PC-3 (cell line): ENCODE measurements around the gene LTB4R. TPM values are rescaled to one million over a fixed set of nuclear protein-coding genes. Genes with fewer than 3 reads are reported as not detected.

Experiments used
- ATAC-seq: fragments of 200-7000 bp; cut with Tn5 transposase; 2 replicates; pipeline ENCODE4 v1.9.1; 2020; ENCODE audit warnings: mild to moderate bottlenecking, moderate library complexity
- BruUV-seq: library from RNA; stranded (reverse); fragments of 400-500 nt; replicated peaks from 2 replicates; lab custom pipeline; 2021; lab: Mats Ljungman, UMichigan
- CTCF ChIA-PET: fragments of 300-600 bp; sonication (Branson Sonifier 250); formaldehyde crosslinking; loops from one replicate; lab custom pipeline; 2022; ENCODE audit warnings: antibody characterized with exemption; lab: Charles Lee
- POLR2A ChIA-PET: fragments of 300-600 bp; sonication (Branson Sonifier 250); formaldehyde crosslinking; loops from one replicate; lab custom pipeline; 2022; ENCODE audit warnings: antibody characterized with exemption; ENCODE audit not compliant: unreplicated experiment; lab: Charles Lee
- DNase-seq: peaks from one replicate; pipeline ENCODE4 v3.0.0-alpha.2; 2015
- H2AFZ ChIP-seq: fragments of 300-600 bp; sonication (generic); 2 replicates; pipeline ENCODE4 v1.6.0; 2016; ENCODE audit warnings: antibody characterized with exemption, low read length
- H3F3A ChIP-seq: fragments of 300-600 bp; sonication (generic); one replicate; pipeline ENCODE4 v1.6.0; 2017; ENCODE audit warnings: antibody characterized with exemption, low read length, control low read depth, mild to moderate bottlenecking; ENCODE audit not compliant: unreplicated experiment
- H3K27ac ChIP-seq: fragments of 300-600 bp; sonication (generic); 2 replicates; pipeline ENCODE4 v1.5.1; 2016; ENCODE audit warnings: mild to moderate bottlenecking, low read length
- H3K27me3 ChIP-seq: fragments of 300-600 bp; sonication (generic); 2 replicates; pipeline ENCODE4 v1.6.1; 2016; ENCODE audit warnings: low read length, mixed read lengths
- H3K36me3 ChIP-seq: fragments of 300-600 bp; sonication (generic); 2 replicates; pipeline ENCODE4 v1.6.1; 2016; ENCODE audit warnings: low read depth, mixed run types, low read length, mixed read lengths
- H3K4me1 ChIP-seq: fragments of 300-600 bp; sonication (generic); 2 replicates; pipeline ENCODE4 v1.5.1; 2016; ENCODE audit warnings: low read length; ENCODE audit not compliant: insufficient read depth
- H3K4me2 ChIP-seq: fragments of 300-600 bp; sonication (generic); 2 replicates; pipeline ENCODE4 v1.6.0; 2016; ENCODE audit warnings: low read length
- H3K4me3 ChIP-seq: fragments of 300-600 bp; sonication (generic); 2 replicates; pipeline ENCODE4 v1.5.1; 2016; ENCODE audit warnings: mild to moderate bottlenecking, low read length, mixed read lengths
- H3K79me2 ChIP-seq: fragments of 300-600 bp; sonication (generic); 2 replicates; pipeline ENCODE4 v1.6.1; 2017; ENCODE audit warnings: low read length, mixed read lengths
- H3K9ac ChIP-seq: fragments of 300-600 bp; sonication (generic); 2 replicates; pipeline ENCODE4 v1.6.0; 2016; ENCODE audit warnings: mild to moderate bottlenecking, low read length
- H3K9me2 ChIP-seq: fragments of 300-600 bp; sonication (generic); replicated peaks from 2 replicates; pipeline ENCODE4 v1.6.1; 2016; ENCODE audit warnings: mixed run types, low read length, mixed read lengths
- H3K9me3 ChIP-seq: fragments of 300-600 bp; sonication (generic); 2 replicates; pipeline ENCODE4 v1.6.1; 2016; ENCODE audit warnings: low read length, mixed read lengths
- H4K20me1 ChIP-seq: fragments of 300-600 bp; sonication (generic); 2 replicates; pipeline ENCODE4 v1.6.1; 2016; ENCODE audit warnings: low read length, mixed read lengths
- EZH2 ChIP-seq: fragments of 300-600 bp; sonication (generic); IDR thresholded peaks from one replicate; pipeline ENCODE4 v1.6.1; 2017; ENCODE audit warnings: antibody characterized with exemption, mild to moderate bottlenecking, low read length; ENCODE audit not compliant: unreplicated experiment
- EZH2phosphoT487 ChIP-seq: fragments of 300-600 bp; sonication (generic); IDR thresholded peaks from 2 replicates; pipeline ENCODE4 v1.6.1; 2018; ENCODE audit warnings: mild to moderate bottlenecking, antibody characterized with exemption, low read length, borderline replicate concordance
- intact Hi-C: fragments of 100-400 bp; cut with micrococcal nuclease; formaldehyde crosslinking; loops from 2 replicates; pipeline ENCODE4 v1.9.0; 2023
- total RNA-seq: library from RNA; depleted of rRNA; stranded (reverse); fragments of >200 nt; gene quantifications from 2 replicates; pipeline ENCODE4 v1.2.3, GENCODE V29; 2014
- TF ChIP-seq, protein P1 (sequence below): fragments of 300-600 bp; sonication (generic); conservative IDR thresholded peaks from 2 replicates; pipeline ENCODE4 v1.5.1; 2017; ENCODE audit warnings: antibody characterized with exemption, low read depth, mild to moderate bottlenecking, low read length

The LTB4R gene
- total RNA-seq, 1 experiment from 2014 or later: 11.6 TPM

- BruUV-seq: no TSS peak
- no peaks in the 10 kb centered on the region for H3K79me2 ChIP-seq
- ChIA-PET CTCF (interaction anchor here (0.5 to 1.2 kb wide), 8 partner anchors 9 to 1453 kb away, joined by 3 to 6 read pairs (median 4); partner anchors contain the start of genes DCAF11, MDP1, NRL and TINF2), POLR2A (interaction anchor here (0.6 to 1.0 kb wide), 2 partner anchors 65 to 380 kb away, joined by 3 to 4 read pairs; partner anchors contain the start of gene TINF2)
- H3K4me1 ChIP-seq: peaks cover 9% of the 10 kb centered on the region
- H3F3A ChIP-seq: no peaks in the 10 kb centered on the region
- H3K9ac ChIP-seq: no peak within 1 kb of the TSS
- H3K27ac ChIP-seq: no peak within 1 kb of the TSS
- DNase-seq (peak; percentile 76), ATAC-seq (peak; percentile 93)
- no peaks in the 10 kb centered on the region for H3K9me3 ChIP-seq
- peaks cover 44% of the 10 kb centered on the region for H3K36me3 ChIP-seq
- no peaks in the 10 kb centered on the region for H4K20me1 ChIP-seq
- H3K27me3 ChIP-seq: no peaks in the 10 kb centered on the region
- H3K4me2 ChIP-seq: peak within 1 kb of the TSS; percentile 11; the same call in 1 of the 2 replicates
- no peak within 1 kb of the TSS for H2AFZ ChIP-seq
- TF ChIP-seq EZH2 (no peak), EZH2phosphoT487 (no peak)
- TF ChIP-seq, protein P1, sequence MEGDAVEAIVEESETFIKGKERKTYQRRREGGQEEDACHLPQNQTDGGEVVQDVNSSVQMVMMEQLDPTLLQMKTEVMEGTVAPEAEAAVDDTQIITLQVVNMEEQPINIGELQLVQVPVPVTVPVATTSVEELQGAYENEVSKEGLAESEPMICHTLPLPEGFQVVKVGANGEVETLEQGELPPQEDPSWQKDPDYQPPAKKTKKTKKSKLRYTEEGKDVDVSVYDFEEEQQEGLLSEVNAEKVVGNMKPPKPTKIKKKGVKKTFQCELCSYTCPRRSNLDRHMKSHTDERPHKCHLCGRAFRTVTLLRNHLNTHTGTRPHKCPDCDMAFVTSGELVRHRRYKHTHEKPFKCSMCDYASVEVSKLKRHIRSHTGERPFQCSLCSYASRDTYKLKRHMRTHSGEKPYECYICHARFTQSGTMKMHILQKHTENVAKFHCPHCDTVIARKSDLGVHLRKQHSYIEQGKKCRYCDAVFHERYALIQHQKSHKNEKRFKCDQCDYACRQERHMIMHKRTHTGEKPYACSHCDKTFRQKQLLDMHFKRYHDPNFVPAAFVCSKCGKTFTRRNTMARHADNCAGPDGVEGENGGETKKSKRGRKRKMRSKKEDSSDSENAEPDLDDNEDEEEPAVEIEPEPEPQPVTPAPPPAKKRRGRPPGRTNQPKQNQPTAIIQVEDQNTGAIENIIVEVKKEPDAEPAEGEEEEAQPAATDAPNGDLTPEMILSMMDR: peak; percentile 96
- H3K9me2 ChIP-seq: no peaks in the 10 kb centered on the region
- intact Hi-C loops: no loop called here
- no peak within 1 kb of the TSS for H3K4me3 ChIP-seq
Measured at GRCh38 chr14:24307575-24308341, 3.5 kb upstream of the LTB4R start, which contains the start of gene CIDEB. CIDEB (minus strand) TSS chr14:24307977; CDS start chr14:24307858, 119 bp downstream.

- TF ChIP-seq EZH2phosphoT487: no peak
- TF ChIP-seq EZH2: no peak
- TF ChIP-seq, protein P1: no peak
- DNase-seq (no peak), ATAC-seq (no peak)
- no peak overlapping the region for H3K4me2 ChIP-seq
- ChIA-PET CTCF (interaction anchor here (0.5 to 1.2 kb wide), 7 partner anchors 10 to 194 kb away, joined by 3 to 6 read pairs (median 4); partner anchors contain the start of genes DCAF11, MDP1, NRL and TINF2), POLR2A (interaction anchor here (0.6 to 1.0 kb wide), 2 partner anchors 66 to 381 kb away, joined by 3 to 4 read pairs; partner anchors contain the start of gene TINF2)
- H2AFZ ChIP-seq: no peak overlapping the region
- no peaks in the 10 kb centered on the region for H3K9me2 ChIP-seq
- no peaks in the 10 kb centered on the region for H4K20me1 ChIP-seq
- BruUV-seq: no TSS peak
- intact Hi-C loops: no loop called here
- no peak overlapping the region for H3K27ac ChIP-seq
- H3K9ac ChIP-seq: no peak overlapping the region
- peaks cover 9% of the 10 kb centered on the region for H3K4me1 ChIP-seq
- no peaks in the 10 kb centered on the region for H3K9me3 ChIP-seq
- H3F3A ChIP-seq: no peaks in the 10 kb centered on the region
- H3K27me3 ChIP-seq: no peaks in the 10 kb centered on the region
- no peaks in the 10 kb centered on the region for H3K79me2 ChIP-seq
- peaks cover 37% of the 10 kb centered on the region for H3K36me3 ChIP-seq
- no peak overlapping the region for H3K4me3 ChIP-seq
Measured at GRCh38 chr14:24308342-24309124, 2.8 kb upstream of the LTB4R start.
